Activated naive CD4-positive, alpha-beta T cell treated with anti-CD3 and anti-CD28 coated beads, Interleukin-2, amount 50 U/mL, for 24 hours (primary cell): ENCODE results near the gene GALT.

Experiments used
- H3K27ac Mint-ChIP-seq: one replicate; pipeline ENCODE4 v1.8.0; 2021; ENCODE audit warnings: mild to moderate bottlenecking, mixed read lengths
- H3K27me3 Mint-ChIP-seq: one replicate; pipeline ENCODE4 v1.8.0; 2021; ENCODE audit warnings: mixed read lengths
- H3K36me3 Mint-ChIP-seq: one replicate; pipeline ENCODE4 v1.8.0; 2021; ENCODE audit warnings: mixed read lengths
- H3K4me1 Mint-ChIP-seq: one replicate; pipeline ENCODE4 v1.8.0; 2021; ENCODE audit warnings: mixed read lengths
- H3K4me3 Mint-ChIP-seq: one replicate; pipeline ENCODE4 v1.8.0; 2021; ENCODE audit warnings: mild to moderate bottlenecking, mixed read lengths
- H3K9me3 Mint-ChIP-seq: one replicate; pipeline ENCODE4 v1.8.0; 2021; ENCODE audit warnings: mixed read lengths

GALT gene

DNA sequence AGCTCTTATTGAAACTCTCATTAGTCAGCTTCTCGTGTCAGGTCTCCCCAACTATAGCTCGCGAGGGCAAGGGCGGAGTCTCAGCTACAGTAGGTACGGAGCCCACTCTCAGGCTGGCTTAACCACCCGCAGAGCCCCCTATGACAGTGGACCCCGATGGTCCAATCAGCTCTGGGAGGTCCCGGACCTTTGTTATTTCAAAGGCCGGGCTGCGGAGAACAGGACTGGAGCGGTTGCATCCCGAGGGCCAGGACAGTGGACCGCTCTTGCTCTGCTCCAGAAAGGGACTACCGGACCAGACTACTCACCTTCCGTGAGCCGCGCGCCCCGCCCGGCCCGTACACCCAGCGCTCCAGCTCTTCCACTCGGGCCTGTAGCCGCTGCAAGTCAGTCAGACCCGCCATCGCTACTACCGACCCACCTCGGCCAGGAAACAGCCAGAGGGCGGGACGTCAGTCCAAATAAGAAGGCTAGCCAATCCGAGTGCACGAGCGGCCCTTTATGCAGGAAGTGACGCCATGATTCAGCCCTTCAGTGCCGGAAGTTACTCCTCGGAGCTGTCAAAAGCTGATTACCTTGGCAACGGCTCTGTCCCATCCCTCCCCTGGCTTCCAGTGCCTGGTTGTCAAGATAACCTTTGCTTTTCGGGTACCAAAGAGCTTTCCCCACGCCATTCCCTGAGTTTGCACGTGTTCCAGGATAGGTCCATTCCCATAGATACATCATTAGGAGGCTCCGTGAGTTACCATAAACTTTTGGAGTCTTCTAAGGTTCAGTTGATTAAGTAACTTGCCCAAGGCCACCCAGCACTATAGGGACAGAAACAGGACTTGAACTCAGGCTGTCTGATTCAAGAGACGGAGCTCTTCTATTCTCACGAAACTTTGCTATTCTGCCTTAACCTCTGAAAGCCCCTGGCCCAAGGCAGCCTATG is 26.1 kb upstream of the GALT start, which contains the start of gene DCTN3:
Gene DCTN3 (minus strand): TSS at position 435 of the 934 bp plus-strand sequence. CDS start 31 bp downstream, at position 404.
- peak within 1 kb of the TSS; percentile 62 for H3K27ac Mint-ChIP-seq
- peaks cover 3% of the 10 kb centered on the region for H3K36me3 Mint-ChIP-seq
- peak within 1 kb of the TSS; percentile 88 for H3K4me3 Mint-ChIP-seq
- no peaks in the 10 kb centered on the region for H3K9me3 Mint-ChIP-seq
- peaks cover 25% of the 10 kb centered on the region for H3K4me1 Mint-ChIP-seq
- H3K27me3 Mint-ChIP-seq: peaks cover 22% of the 10 kb centered on the region

GRCh38 chr9:34623374-34624235 is 22.9 kb upstream of the GALT start:
- H3K27me3 Mint-ChIP-seq: peaks cover 45% of the 10 kb centered on the region
- H3K27ac Mint-ChIP-seq: peak overlapping the region; percentile 70
- H3K9me3 Mint-ChIP-seq: no peaks in the 10 kb centered on the region
- peak overlapping the region; percentile 35 for H3K4me3 Mint-ChIP-seq
- peaks cover 2% of the 10 kb centered on the region for H3K36me3 Mint-ChIP-seq
- H3K4me1 Mint-ChIP-seq: peaks cover 32% of the 10 kb centered on the region

- H3K27me3 Mint-ChIP-seq: peaks cover 50% of the 10 kb centered on the region
- peaks cover 2% of the 10 kb centered on the region for H3K36me3 Mint-ChIP-seq
- H3K9me3 Mint-ChIP-seq: no peaks in the 10 kb centered on the region
- peaks cover 29% of the 10 kb centered on the region for H3K4me1 Mint-ChIP-seq
- peak overlapping the region; percentile 59 for H3K27ac Mint-ChIP-seq
- no peak overlapping the region for H3K4me3 Mint-ChIP-seq
These were observed 21.8 kb upstream of the GALT start for GRCh38 chr9:34624475-34625185.

DNA sequence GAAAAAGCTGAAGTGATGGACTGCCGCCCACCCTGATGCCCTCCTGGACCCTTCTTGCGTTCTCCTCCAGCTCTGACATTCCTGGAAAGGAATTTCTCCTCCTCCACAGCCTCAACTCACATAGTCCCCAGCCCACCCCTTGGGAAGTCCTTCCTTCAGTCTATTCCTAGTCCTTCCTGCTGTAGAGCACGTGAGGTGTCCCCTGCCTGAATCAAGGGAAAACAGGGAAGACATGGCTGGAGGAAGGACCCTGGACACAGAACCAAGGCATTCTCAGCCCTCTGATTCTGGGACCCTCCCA is 21.3 kb upstream of the GALT start:
- H3K4me3 Mint-ChIP-seq: no peak overlapping the region
- H3K9me3 Mint-ChIP-seq: no peaks in the 10 kb centered on the region
- H3K36me3 Mint-ChIP-seq: peaks cover 2% of the 10 kb centered on the region
- peak overlapping the region; percentile 59 for H3K27ac Mint-ChIP-seq
- H3K27me3 Mint-ChIP-seq: peaks cover 52% of the 10 kb centered on the region
- H3K4me1 Mint-ChIP-seq: peaks cover 25% of the 10 kb centered on the region

GRCh38 chr9:34627716-34628655 is 18.5 kb upstream of the GALT start:
- Mint-ChIP-seq H3K4me1 (peaks cover 23% of the 10 kb centered on the region), H3K9me3 (no peaks in the 10 kb centered on the region), H3K27me3 (peaks cover 46% of the 10 kb centered on the region), H3K27ac (peak overlapping the region; percentile 65), H3K36me3 (peaks cover 2% of the 10 kb centered on the region), H3K4me3 (peak overlapping the region; percentile 91)

DNA sequence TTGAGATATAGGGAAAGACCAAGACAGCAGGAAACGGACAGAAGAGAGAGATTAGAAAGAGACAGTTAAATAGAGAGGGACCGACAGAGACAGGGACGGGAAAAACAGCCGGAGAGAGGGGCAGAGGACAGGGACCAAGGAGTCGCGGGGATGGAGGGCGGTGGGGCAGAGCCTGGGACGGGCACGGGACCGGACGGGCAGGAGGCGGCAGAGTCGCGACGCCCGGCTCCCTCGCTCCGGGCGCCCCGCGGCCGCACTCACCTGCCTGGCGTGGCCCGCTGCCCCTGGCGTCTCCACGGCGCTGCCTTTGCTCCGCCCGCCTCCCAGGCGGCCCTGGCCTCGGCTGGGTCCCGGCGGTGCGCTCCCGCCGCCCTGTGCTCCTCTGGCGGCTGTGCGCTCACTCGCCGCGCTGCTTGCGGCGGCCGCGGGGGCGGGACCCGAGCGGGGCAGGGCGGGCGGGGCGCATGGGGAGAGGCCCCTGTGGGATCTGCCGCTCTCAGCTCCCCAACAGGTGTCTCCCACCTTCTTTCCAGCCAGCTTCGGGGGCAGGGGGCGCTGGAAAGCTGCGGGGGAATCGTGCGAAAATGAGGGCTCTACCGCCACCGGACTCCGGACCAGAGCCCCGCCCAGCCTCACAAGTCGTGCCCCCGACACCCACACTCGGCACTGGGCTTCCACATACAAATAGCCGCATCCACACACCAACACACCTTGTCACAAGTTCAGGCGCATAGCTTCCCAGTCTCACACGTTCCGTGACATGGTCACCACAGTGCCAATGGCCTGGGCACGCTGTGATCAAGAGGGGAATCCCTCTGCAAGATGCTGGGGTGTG is 17.6 kb upstream of the GALT start, which contains the start of gene ARID3C:
Gene ARID3C (minus strand): TSS at position 411 of the 835 bp plus-strand sequence. CDS start 1,052 bp downstream, outside the sequence.
- peaks cover 2% of the 10 kb centered on the region for H3K36me3 Mint-ChIP-seq
- H3K9me3 Mint-ChIP-seq: no peaks in the 10 kb centered on the region
- peak within 1 kb of the TSS; percentile 91 for H3K4me3 Mint-ChIP-seq
- peaks cover 41% of the 10 kb centered on the region for H3K27me3 Mint-ChIP-seq
- H3K27ac Mint-ChIP-seq: peak within 1 kb of the TSS; percentile 65
- peaks cover 25% of the 10 kb centered on the region for H3K4me1 Mint-ChIP-seq

DNA sequence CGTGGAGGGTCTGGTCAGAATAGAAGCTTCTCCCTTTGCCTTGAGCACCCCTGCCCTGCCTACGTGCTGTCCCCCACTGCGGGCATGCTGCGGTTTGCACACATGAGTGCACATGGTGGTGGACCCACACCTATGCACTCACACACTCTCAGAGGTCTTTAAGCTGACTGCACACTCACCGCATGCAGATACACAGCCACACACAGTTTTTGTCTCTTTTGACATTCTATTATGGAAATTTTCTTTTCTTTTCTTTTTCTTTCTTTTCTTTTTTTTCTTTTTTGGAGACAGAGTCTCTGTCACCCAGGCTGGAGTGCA is 17.0 kb upstream of the GALT start:
- Mint-ChIP-seq H3K4me3 (peak overlapping the region; percentile 74), H3K27me3 (peaks cover 38% of the 10 kb centered on the region), H3K4me1 (peaks cover 30% of the 10 kb centered on the region), H3K27ac (peak overlapping the region; percentile 37), H3K36me3 (peaks cover 2% of the 10 kb centered on the region), H3K9me3 (no peaks in the 10 kb centered on the region)

GRCh38 chr9:34630402-34631154 is 15.9 kb upstream of the GALT start:
- peak overlapping the region; percentile 48 for H3K4me3 Mint-ChIP-seq
- peaks cover 40% of the 10 kb centered on the region for H3K4me1 Mint-ChIP-seq
- H3K27ac Mint-ChIP-seq: no peak overlapping the region
- H3K36me3 Mint-ChIP-seq: peaks cover 5% of the 10 kb centered on the region
- peaks cover 35% of the 10 kb centered on the region for H3K27me3 Mint-ChIP-seq
- no peaks in the 10 kb centered on the region for H3K9me3 Mint-ChIP-seq

- H3K9me3 Mint-ChIP-seq: no peaks in the 10 kb centered on the region
- no peak overlapping the region for H3K4me3 Mint-ChIP-seq
- H3K36me3 Mint-ChIP-seq: peaks cover 10% of the 10 kb centered on the region
- H3K27ac Mint-ChIP-seq: no peak overlapping the region
- H3K4me1 Mint-ChIP-seq: peaks cover 52% of the 10 kb centered on the region
- peaks cover 16% of the 10 kb centered on the region for H3K27me3 Mint-ChIP-seq
These were observed 13.3 kb upstream of the GALT start for GRCh38 chr9:34633166-34633565.

DNA sequence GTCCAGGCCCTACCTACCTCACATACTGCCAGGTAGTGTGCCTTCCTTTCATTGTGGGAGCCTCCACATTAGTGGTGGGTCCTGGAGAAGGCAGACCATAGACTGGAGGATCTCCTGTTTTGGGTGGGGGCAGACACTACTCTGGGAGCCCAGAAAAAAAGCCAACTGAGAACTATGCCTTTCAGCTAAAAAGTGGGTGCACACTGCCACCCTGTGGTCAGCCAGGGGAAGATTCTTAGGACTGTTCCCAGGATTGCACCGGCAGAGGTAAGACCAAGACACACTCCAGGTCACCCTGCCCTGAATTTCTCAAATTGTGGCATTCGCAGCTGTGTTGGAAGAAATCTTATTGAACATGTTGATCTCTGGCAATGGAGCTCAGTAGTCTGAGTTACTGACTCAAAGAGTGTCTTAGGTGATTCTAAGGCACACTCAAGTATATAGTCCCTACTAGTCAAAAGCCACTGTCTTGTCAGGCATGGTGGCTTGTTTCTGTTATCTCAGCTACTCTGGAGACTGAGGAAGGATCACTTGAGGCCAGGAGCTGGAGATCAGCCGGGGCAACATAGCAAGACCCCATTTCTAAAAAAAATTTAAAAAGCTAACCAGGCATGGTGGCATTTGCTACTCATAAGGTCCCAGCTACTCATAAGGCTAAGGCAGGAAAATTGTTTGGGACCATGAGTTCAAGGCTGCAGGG is 12.5 kb upstream of the GALT start:
- no peaks in the 10 kb centered on the region for H3K9me3 Mint-ChIP-seq
- H3K27me3 Mint-ChIP-seq: peaks cover 12% of the 10 kb centered on the region
- no peak overlapping the region for H3K4me3 Mint-ChIP-seq
- H3K27ac Mint-ChIP-seq: no peak overlapping the region
- H3K4me1 Mint-ChIP-seq: peaks cover 55% of the 10 kb centered on the region
- peaks cover 8% of the 10 kb centered on the region for H3K36me3 Mint-ChIP-seq

GRCh38 chr9:34634551-34635248 is 11.8 kb upstream of the GALT start:
- Mint-ChIP-seq H3K27ac (no peak overlapping the region), H3K4me3 (no peak overlapping the region), H3K27me3 (peaks cover 7% of the 10 kb centered on the region), H3K9me3 (no peaks in the 10 kb centered on the region), H3K4me1 (peaks cover 48% of the 10 kb centered on the region), H3K36me3 (peaks cover 8% of the 10 kb centered on the region)

DNA sequence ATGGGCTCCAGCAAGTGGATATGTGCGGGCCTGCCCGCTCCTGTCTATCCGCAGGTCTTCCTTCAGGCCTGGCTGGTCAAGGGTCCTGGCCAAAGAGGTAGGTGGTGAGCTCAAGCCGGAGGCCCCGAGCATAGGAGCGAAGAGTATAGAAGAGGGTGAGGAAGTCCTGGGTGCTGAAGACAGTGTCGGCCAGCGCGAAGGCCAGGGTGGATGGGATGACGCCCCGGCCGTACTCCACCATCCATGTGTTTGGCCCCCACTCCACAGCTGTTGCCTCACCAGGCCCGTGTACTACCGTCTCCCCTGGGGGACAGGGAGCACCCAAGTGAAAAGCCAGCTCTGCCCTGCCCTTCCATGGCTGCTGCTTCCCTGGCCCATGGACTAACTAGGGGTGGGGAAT is 10.9 kb upstream of the GALT start:
- Mint-ChIP-seq H3K4me3 (peak overlapping the region; percentile 79), H3K36me3 (peaks cover 8% of the 10 kb centered on the region), H3K4me1 (peaks cover 44% of the 10 kb centered on the region), H3K27me3 (peaks cover 1% of the 10 kb centered on the region), H3K27ac (no peak overlapping the region), H3K9me3 (no peaks in the 10 kb centered on the region)
